ENCODE measurements around the gene DLG2. TPM values are rescaled to one million over a fixed set of nuclear protein-coding genes. Genes with fewer than 3 reads are reported as not detected.

DLG2 gene
- total and polyA plus RNA-seq, 4 donors, result 0.30 to 5.5 (median 0.68) TPM

- peak; percentile 82 for TF ChIP-seq ZBTB33 (IDR thresholded peaks at IDR 0.05)
Observed at GRCh38 chr11:83852775-83853442, 1774.2 kb downstream of the DLG2 start (continued).

GRCh38 chr11:83852012-83852411, 1775.1 kb downstream of the DLG2 start:
- Histone ChIP-seq H3K9ac (ENCODE audit: low read depth in 1 of 2, low read length in 2 of 2) (no peak overlapping the region), H3K36me3 (ENCODE audit: control insufficient read depth in 4 of 4, insufficient read depth in 3 of 4, low read depth in 1 of 4, low read length in 3 of 4) (no peaks in the 10 kb centered on the region), H3K27ac (ENCODE audit: low read depth in 1 of 2, low read length in 2 of 2) (peak overlapping the region; percentile 9 to 17), H3K4me1 (ENCODE audit: control insufficient read depth in 4 of 4, insufficient read depth in 4 of 4, low read length in 3 of 4) (peaks cover 2 to 25% (median 22%) of the 10 kb centered on the region in 4 donors), H3K4me3 (ENCODE audit: low read depth in 1 of 3, low read length in 3 of 3) (peak overlapping the region in 1 of 3 donors; percentile 28), H3K27me3 (ENCODE audit: control insufficient read depth in 4 of 4, insufficient read depth in 4 of 4, low read length in 3 of 4) (no peaks in the 10 kb centered on the region), H3K9me3 (ENCODE audit: control insufficient read depth in 4 of 4, low read length in 3 of 4) (no peaks in the 10 kb centered on the region)
- WGBS, result 41% methylated on average over 3 of the region's 3 CpGs
- no peak for TF ChIP-seq MAX (IDR thresholded peaks at IDR 0.05)
- TF ChIP-seq CTCF (IDR thresholded peaks at IDR 0.05; ENCODE audit: low read depth, low read length, missing input control), result no peak
- TF ChIP-seq TAF1 (conservative IDR thresholded peaks at IDR 0.05), result no peak
- TF ChIP-seq JUND (IDR thresholded peaks at IDR 0.05), result no peak
- TF ChIP-seq ATF3 (IDR thresholded peaks at IDR 0.05), result no peak
- TF ChIP-seq FOXA2 (IDR thresholded peaks at IDR 0.05), result no peak
- TF ChIP-seq FOXA1 (IDR thresholded peaks at IDR 0.05), result no peak
- no peak for TF ChIP-seq HNF4A (conservative IDR thresholded peaks at IDR 0.05)
- no peak for TF ChIP-seq YY1 (IDR thresholded peaks at IDR 0.05)
- no peak for TF ChIP-seq RAD21 (IDR thresholded peaks at IDR 0.05)
- no peak for TF ChIP-seq GABPA (IDR thresholded peaks at IDR 0.05 in 1 of 2, conservative IDR thresholded peaks at IDR 0.05 in 1 of 2)
- no peak for TF ChIP-seq REST (IDR thresholded peaks at IDR 0.05)
- TF ChIP-seq NR2F2 (IDR thresholded peaks at IDR 0.05), result no peak
- TF ChIP-seq EGR1 (IDR thresholded peaks at IDR 0.05; ENCODE audit: low read depth in 2 of 2), result no peak
- no peak for TF ChIP-seq ZBTB33 (IDR thresholded peaks at IDR 0.05)
- no peak for TF ChIP-seq SP1 (IDR thresholded peaks at IDR 0.05)
- no peak for DNase-seq (ENCODE audit: low spot score)
